ENCODE measurements around the gene IMMP2L.

IMMP2L gene

DNA sequence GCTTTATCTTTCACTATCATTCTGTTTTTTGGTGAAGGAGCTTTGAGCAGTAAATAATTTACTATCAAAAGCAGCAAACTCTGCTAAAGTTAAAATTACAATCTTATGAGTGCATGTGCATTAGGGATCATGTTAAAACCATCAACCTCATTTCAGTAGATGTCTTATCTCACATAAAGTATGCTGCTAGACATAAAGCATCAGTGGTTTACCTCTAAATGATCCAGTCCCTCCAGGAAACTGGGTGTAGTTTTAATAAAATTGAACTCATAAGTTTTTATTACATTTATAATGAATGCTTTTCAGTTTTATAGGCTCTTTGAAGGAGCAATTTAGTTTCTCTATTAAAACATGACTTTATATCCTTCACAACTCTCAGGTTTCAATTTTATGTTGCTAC lies 362.6 kb downstream of the IMMP2L start:
- no peak overlapping the region for H3K27ac ChIP-seq
- TF ChIP-seq, protein P1, sequence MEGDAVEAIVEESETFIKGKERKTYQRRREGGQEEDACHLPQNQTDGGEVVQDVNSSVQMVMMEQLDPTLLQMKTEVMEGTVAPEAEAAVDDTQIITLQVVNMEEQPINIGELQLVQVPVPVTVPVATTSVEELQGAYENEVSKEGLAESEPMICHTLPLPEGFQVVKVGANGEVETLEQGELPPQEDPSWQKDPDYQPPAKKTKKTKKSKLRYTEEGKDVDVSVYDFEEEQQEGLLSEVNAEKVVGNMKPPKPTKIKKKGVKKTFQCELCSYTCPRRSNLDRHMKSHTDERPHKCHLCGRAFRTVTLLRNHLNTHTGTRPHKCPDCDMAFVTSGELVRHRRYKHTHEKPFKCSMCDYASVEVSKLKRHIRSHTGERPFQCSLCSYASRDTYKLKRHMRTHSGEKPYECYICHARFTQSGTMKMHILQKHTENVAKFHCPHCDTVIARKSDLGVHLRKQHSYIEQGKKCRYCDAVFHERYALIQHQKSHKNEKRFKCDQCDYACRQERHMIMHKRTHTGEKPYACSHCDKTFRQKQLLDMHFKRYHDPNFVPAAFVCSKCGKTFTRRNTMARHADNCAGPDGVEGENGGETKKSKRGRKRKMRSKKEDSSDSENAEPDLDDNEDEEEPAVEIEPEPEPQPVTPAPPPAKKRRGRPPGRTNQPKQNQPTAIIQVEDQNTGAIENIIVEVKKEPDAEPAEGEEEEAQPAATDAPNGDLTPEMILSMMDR (conservative IDR thresholded peaks at IDR 0.05) = no peak

DNA sequence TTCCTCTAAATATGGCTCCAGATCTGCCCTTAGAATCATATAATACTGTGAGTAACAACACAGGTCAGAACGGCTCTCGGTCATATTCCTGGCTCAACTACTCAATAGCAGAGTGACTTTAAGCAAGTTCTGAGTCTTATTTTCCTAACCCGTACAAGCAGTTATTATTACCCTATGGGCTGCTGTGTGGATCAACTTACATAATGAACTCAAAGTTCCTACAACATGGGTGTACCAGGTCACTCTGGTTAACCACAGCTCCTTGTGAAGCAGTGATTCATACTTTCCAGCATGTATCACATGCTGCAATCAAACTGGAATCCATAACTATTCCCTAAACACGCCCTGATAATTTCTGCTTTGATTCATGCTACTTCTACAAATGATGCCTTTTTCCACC lies 364.0 kb downstream of the IMMP2L start:
- TF ChIP-seq, protein P1 (conservative IDR thresholded peaks at IDR 0.05) = no peak
- H3K27ac ChIP-seq = no peak overlapping the region

DNA sequence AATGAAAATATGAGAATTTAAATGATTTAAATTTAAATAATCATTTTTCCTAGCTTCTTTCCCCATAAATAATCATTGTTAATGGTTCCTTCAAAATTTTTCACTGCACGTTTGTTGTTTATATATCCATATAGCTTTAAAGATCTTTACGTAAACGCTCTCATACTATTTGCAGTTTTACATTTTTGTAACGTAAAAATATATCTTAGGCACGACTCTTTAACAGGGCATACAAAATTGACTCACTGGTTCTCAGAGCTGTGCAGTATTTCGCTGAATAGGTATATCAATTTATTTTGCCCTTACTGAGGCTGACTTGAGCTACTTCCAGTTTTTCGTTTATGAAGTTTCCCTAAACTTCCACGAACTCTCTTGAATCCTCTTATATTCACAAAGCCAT lies 365.6 kb downstream of the IMMP2L start:
- no peak overlapping the region for H3K27ac ChIP-seq

DNA sequence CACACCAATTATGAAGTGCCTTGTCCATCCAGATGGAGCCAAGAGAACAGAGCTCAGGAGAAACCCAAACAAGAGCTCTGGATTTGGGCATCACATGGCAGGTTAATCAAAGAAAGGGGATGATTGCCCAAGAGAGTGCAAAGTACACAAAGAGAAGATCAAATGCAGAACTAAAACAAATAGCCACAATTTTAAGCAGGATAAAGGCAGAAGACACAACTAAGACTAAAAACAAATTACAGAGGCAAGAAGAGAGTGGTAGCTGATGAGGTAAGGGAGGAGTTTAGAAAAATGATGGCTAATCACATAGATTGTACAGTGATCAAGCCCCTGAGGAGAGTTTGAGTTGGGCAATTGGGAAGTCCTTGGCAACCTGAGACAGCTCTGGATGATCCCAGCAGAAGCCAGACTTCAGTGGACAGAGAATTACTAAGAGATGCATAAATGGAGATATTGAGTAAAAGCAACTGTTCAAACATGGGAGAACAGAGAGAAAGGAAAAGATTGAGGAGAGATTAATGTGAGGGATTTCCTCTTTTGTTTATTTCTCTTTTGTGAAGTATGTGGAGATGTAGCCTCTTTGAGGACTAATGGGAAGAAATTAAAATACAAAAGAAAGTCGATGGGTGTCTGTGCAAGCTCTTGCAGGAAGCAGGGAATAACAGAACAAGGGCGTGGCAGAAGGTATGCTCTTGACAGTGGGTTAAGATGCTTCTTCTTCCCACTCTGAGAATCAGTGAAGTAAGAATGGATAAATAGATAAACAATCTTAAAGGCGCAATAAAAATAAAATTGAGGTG lies 369.5 kb downstream of the IMMP2L start:
- H3K27ac ChIP-seq = peak overlapping the region; percentile 51
- TF ChIP-seq, protein P1 (conservative IDR thresholded peaks at IDR 0.05) = no peak

More for the DNA sequence above, 365.6 kb downstream of the IMMP2L start:
- TF ChIP-seq, protein P1 (conservative IDR thresholded peaks at IDR 0.05) = no peak

DNA sequence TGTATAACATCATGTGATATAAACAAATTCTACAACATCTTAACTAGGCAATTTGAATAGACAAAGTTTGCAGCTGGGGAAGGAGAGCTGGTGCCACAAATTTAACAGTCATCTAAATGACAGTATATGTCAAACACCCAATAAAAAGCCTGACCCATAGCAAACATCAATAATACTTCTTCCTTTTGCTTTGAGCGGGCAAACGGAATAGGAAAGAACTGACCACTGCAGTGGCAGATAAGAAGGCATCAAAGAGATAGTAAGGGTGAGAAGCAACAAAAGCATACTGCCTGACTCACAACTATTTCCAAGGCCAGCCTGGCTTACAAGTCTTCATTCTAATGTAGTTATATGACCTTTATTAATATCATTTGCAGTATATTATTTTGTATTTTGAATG lies 371.5 kb downstream of the IMMP2L start:
- TF ChIP-seq, protein P1 (conservative IDR thresholded peaks at IDR 0.05) = no peak
- no peak overlapping the region for H3K27ac ChIP-seq

DNA sequence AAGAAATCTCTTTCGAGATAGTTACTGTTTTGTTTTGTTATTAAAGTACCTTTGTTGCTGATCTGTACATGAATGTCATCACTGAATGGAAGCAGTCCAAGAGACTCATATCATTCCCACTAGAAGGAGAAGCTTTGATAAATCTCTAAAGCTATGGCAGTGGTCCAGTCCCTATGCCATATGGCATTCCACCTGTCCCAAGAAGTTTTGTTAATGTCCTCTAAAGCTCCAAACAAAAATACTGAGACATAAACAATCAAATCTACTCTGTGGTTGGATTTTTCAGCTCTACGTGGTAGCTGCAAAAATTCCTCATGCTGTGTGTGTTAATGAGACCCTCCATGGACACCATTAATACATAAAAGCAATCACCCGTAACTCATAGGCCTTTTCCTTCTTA lies 377.3 kb downstream of the IMMP2L start:
- no peak overlapping the region for H3K27ac ChIP-seq
- TF ChIP-seq, protein P1 (conservative IDR thresholded peaks at IDR 0.05) = no peak

DNA sequence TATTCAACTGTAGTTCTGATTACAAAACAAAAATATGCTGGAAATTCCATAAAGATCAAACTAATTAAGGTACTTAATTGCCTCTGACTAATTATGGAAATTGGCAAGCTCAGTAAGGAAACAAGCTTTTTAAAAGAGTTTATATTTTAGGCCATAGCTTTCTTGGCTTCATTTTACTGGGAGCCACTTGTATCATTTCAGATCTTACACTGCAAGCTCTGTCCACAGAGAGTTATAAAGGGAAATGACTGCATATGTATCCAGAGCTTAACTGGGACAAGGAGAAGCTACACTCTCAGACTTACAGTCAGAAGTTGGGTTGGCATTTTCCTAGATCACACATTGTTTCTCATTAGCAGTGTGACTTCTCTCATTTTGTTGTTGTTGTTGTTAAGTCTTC lies 379.0 kb downstream of the IMMP2L start:
- TF ChIP-seq, protein P1 (conservative IDR thresholded peaks at IDR 0.05) = no peak
- no peak overlapping the region for H3K27ac ChIP-seq
